ENCODE measurements around the gene CLIC4.
"Not testable (repeated sequence)": the region's sequence is repeated elsewhere in the genome, so short reads cannot be mapped to it uniquely, and the experiment has no call there.

The CLIC4 gene

GRCh38 chr1:24717887-24718650, 27.2 kb upstream of the CLIC4 start:
- no peak for DNase-seq (ENCODE audit: low read depth)

DNA sequence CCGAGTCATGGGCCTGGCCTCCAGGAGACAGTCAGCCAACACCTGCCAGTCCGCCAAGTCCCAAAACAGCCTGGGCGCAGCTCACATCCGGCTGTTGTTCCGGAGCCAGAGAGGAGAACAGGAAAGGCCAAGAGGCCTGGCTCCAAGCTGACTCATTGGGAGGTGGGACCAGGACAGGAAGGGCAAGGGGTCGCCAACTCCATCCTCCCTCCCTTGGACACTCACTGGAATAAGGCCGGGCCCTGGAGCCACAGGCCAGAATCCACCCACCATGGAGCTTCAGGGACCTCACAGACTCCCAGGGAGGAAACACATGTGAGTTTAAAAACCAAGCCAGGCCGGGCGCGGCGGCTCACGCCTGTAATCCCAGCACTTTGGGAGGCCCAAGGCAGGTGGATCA, 25.1 kb upstream of the CLIC4 start:
- DNase-seq (ENCODE audit: low read depth): no peak

- DNase-seq (ENCODE audit: low read depth): no peak
These were observed 23.7 kb upstream of the CLIC4 start for GRCh38 chr1:24721533-24721932.

GRCh38 chr1:24722073-24723035, 22.9 kb upstream of the CLIC4 start:
- not testable (repeated sequence) for DNase-seq (ENCODE audit: low read depth)

DNA sequence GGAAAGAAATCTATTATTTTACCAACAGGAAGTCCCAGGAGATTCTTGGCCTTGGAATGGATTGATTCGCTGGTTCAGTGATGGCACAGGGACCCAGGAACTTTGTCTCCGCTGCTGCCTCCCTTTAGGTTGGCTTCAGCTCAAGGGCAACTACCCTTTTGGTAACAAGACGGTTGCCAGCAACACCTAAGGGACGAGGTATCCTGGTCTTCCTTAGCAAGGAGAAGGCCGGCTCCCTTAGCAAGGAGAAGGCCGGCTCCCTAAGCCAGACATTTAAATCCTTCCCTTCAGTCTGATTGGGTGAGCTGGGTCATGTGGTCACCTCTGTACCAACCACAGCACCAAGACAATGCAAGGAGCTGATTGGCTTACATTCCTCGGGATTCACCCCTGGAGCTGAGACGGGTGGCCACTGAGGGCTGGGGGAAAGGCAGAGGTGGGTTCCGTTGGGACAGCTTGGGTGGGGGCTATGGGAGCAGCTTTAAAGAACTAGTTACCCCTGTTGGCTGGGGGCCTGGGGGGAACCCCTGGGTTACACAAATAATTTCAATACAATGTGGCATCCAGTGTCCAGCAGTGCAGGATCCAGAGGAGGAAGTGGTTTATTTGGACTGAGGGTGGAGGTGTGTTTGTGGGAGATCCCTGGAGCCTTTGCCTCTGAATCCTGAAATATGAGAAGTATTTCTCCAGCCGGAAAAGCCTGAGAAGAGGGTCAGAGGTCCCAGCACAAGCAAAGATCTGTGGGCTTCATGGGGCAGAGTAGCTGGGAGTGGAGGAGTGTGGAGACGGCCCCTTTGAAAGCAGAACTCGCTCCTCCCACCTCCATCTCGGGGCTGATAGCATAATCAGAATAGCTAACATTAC, 20.7 kb upstream of the CLIC4 start:
- no peak for DNase-seq (ENCODE audit: low read depth)

- no peak for DNase-seq (ENCODE audit: low read depth)
These were observed 20.0 kb upstream of the CLIC4 start for GRCh38 chr1:24725209-24725651.

- no peak for DNase-seq (ENCODE audit: low read depth)
These were observed 18.5 kb upstream of the CLIC4 start for GRCh38 chr1:24726741-24727140.

DNA sequence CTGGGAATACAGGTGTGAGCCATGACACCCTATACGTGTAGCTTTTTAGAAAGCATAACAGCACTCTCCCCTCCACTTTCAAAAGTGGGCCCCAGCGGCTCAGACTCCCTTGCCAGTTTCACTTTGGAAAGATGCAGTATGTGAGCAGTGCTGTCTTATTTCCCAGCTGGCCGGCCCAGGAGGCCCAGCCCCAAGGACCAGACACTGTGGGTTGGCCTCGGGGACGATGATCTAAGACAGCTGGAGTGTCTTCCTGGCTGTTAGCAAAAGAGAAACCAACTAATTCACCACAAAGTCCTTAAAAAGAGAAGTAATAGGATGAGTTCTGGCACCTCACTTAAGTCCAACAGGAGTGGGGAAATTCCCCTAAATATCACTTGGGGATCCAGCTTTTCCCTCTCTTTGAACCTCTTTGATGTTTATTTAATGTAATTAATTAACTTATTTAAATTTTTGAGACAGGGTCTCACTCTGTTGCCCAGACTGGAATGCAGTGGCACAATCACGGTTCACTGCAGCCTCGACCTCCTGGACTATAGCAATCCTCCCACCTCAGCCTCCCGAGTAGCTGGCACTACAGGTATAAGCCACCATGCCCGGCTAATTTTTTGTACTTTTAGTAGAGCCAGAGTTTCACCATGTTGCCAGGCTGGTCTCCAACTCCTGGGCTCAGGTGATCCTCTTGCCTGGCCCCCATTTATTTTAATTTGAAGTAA, 17.6 kb upstream of the CLIC4 start:
- DNase-seq (ENCODE audit: low read depth): peak; percentile 85

DNA sequence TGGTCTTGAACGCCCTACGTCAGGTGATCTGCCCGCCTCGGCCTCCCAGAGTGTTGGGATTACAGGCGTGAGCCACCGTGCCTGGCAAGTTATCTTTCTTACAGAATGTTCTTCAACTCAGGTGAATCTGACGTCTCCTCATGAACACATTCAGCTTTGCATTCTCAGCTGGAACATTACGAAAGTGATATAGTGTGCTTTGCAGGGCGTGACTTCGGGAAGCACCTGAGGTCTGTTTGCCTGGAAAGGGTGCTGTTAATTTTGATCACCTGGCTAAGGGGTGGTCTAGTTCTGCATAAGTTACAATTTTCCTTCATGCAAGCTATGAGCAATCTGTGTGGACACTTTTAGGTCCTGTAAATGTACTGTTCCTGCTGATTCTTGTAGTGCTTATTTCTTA, 16.3 kb upstream of the CLIC4 start:
- no peak for DNase-seq (ENCODE audit: low read depth)

GRCh38 chr1:24732186-24732885, 12.9 kb upstream of the CLIC4 start:
- DNase-seq (ENCODE audit: low read depth): no peak

DNA sequence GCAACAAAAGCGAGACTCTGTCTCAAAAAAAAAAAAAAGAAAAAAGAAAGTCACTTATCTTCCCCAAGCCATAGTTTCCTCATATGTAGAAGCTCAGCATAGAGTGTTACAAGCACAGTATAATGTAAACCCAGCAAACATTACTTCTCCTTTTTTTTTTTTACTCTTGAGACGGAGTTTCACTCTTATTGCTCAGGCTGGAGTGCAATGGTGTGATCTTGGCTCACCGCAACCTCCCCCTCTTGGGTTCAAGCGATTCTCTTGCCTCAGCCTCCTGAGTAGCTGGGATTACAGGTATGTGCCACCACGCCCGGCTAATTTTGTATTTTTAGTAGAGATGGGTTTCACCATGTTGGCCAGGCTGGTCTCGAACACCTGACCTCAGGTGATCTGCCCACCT, 11.9 kb upstream of the CLIC4 start:
- DNase-seq (ENCODE audit: low read depth): not testable (repeated sequence)

- no peak for DNase-seq (ENCODE audit: low read depth)
These were observed 10.1 kb upstream of the CLIC4 start for GRCh38 chr1:24735156-24735508.

DNA sequence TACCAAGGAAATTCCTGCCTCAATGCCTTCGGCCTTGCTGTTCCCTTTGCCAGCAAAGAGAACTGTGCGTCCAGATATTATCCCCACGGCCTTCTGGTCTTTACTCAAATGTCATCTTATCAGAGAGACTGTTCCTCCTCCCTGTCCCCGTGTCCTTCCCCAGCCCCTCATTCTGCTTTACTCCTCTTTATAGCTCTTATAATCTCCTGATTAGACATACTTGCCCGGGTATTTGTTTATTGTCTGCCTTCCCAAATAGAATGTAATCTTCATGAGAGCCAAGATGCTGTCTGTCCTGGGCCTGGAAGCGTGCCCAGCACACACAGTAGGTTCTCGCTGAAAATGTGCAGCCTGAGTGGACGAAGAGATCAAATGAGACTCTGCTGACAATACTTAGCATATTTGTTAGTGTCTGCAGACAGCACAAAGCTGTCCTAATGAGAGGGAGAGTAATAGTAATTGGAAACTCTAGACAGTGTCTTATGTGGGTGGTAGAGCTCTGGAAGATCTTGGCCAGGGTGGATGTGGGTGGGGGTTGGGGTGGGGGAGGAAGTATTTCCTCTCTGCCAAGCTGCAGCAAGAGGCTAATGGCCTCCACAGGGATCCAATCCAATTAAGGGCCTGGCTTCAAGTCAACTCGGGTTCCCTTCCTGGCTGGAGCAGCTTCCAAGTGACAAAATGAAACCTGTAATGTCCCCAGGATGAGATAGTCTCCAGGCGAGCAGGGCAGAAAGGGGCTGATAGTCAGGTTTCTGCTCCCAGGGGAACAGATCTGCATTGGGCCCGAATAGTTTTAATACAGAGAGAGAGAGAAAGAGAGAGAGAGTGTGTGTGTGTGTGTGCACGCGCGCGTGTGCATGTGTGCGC, 9.5 kb upstream of the CLIC4 start:
- DNase-seq (ENCODE audit: low read depth): no peak

DNA sequence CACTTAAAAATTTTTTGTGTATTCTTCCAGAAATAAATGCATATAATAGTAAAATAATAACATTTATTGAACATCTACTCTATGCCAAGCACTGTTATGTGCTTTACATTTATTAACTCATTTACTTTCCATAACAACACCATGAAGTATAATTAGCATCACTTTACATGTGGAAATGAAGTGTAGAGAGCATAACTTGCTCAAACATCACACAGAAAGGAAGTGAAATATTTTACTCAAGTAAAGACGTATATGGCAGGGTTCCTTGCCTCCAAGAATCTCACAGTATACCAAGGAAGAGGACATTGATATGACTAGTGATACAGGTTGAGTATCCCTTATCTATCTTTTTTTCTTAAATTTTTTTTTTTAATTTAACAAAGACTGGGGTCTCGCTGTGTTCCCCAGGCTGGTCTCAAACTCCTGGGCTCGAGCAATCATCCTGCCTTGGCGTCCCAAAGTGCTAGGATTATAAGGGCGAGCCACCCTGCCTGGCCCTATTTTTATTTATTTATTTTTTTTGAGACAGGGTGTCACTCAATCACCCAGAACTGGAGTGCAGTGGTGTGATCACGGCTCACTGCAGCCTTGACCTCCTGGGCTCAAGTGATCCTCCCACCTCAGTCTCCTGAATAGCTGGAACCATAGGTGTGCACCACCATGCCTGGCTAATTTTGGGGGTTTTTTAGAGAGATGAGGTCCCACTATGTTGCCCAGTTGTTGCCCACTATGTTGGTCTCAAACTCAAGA, 7.7 kb upstream of the CLIC4 start:
- DNase-seq (ENCODE audit: low read depth): no peak

DNA sequence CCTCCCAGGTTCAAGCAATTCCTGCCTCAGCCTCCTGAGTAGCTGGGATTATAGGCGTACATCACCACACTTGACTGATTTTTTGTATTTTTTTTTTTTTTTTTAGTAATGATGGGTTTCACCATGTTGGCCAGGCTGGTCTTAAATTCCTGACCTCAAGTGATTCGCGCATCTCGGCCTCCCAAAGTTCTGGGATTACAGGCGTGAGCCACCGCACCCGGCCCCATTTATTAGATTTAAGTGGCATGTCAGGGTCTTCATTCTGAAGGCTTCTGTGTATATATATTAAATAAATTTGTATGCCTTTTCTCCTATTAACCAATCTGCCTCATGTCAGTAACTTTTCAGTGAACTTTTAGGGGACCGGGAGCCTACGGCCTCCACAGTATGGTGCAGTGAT, 6.0 kb upstream of the CLIC4 start:
- no peak for DNase-seq (ENCODE audit: low read depth)

DNA sequence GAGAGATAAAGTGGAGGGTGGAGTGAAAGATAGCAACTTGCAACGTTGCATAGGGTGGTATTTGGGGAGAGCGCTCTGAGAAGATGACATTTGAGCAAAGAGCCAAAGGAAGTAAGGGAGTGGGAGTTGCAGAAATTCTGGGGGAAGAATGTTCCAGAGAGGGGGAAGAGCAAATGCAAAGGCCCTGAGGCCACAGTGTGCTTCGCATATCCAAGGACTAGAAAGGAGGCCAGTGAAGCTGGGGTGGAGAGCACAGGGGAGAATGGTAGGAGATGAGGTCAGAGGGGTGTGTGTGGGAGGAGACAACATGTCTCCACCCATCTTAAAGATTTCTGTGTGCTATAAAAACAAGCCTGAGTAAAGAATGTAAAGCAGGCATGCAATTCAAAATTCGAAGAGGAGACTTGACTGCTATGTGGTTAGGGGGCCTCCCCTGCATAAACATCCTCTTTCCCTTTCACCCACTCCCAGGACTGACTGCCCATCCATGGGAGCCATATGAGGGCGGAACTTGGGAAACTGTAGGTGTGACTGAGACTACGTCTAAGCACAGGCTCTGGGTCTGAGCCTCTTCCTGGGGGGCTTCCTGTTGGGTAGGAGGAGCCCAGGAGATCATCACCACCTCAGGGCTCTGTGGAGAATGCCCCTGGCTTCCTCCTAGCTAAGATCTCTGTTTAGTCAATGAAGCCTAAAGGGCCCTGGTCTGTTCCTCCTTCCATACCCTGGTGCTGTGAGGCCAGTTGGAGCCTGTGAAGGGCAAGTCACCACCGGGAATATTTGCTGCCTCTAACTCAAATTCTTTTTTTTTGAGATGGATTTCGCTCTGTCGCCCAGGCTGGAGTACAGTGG, 2.9 kb upstream of the CLIC4 start:
- DNase-seq (ENCODE audit: low read depth): no peak

DNA sequence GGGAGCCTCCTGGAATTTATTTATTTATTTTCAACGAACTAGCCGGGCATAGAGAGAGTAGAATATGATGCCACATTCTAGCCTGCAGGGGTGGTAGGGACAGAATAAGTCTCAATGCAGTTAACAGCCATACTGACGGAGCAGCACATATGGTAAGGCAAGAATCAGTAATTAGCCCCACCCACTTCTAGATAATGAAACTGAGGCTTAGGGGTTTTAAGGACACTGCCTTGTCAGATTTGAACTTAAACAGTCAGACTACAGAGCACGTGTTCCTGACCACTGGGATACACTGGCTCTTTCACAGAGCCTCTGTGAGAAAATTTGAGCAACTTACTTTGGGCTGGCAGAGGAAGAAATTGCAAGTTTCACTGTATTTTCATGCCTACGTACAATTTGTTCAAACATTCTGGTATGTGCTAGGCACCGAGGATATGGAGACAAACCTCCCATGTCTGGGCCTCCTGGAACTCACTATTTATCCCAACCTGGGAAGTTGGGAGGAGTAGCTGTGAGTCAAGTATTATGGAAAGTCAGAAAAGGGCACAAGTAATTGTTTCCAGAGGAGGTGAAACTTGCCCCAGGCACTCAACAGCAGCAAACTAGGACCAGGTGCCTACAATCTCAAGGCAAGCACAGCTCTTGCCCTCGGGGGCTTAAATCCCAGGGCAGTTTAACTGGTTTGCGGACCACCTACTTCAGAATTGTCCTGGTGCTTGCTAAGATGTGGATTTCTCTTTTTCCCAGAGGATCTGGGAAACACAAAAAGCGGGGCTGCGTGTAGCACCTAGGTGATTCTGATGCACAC, 1.6 kb upstream of the CLIC4 start:
- DNase-seq (ENCODE audit: low read depth): peak; percentile 65
